Measurements from ENCODE around the gene BCKDHA. TPM values are rescaled to one million over a fixed set of nuclear protein-coding genes. Genes with fewer than 3 reads are reported as not detected.

The BCKDHA gene
- total RNA-seq, 1 experiment from 2014 or later: 33.6 TPM

- TF ChIP-seq, protein P1, sequence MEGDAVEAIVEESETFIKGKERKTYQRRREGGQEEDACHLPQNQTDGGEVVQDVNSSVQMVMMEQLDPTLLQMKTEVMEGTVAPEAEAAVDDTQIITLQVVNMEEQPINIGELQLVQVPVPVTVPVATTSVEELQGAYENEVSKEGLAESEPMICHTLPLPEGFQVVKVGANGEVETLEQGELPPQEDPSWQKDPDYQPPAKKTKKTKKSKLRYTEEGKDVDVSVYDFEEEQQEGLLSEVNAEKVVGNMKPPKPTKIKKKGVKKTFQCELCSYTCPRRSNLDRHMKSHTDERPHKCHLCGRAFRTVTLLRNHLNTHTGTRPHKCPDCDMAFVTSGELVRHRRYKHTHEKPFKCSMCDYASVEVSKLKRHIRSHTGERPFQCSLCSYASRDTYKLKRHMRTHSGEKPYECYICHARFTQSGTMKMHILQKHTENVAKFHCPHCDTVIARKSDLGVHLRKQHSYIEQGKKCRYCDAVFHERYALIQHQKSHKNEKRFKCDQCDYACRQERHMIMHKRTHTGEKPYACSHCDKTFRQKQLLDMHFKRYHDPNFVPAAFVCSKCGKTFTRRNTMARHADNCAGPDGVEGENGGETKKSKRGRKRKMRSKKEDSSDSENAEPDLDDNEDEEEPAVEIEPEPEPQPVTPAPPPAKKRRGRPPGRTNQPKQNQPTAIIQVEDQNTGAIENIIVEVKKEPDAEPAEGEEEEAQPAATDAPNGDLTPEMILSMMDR (IDR thresholded peaks at IDR 0.05; ENCODE audit: unreplicated experiment): peak; percentile 94
- DNase-seq (ENCODE audit: unreplicated experiment): peak; percentile 68
- intact Hi-C loops (cut with micrococcal nuclease): loop anchor here (1.0 kb wide), 4 partner anchors 88 to 146 kb away; no protein-coding TSS in a partner anchor
- Mint-ChIP-seq H3K27me3 (ENCODE audit: insufficient read depth, unreplicated experiment) (peaks cover 44% of the 10 kb centered on the region), H3K4me1 (ENCODE audit: insufficient read depth, unreplicated experiment) (no peaks in the 10 kb centered on the region), H3K4me3 (ENCODE audit: unreplicated experiment) (peak overlapping the region; percentile 35), H3K9me3 (ENCODE audit: unreplicated experiment) (no peaks in the 10 kb centered on the region), H3K27ac (ENCODE audit: low read depth, unreplicated experiment) (no peak overlapping the region), H3K36me3 (ENCODE audit: insufficient read depth, unreplicated experiment) (no peaks in the 10 kb centered on the region)
- ChIA-PET CTCF (interaction anchor here (0.5 to 14.6 kb wide), 38 partner anchors 9 to 335 kb away, joined by 3 to 315 read pairs (median 4); partner anchors contain the start of genes CEACAM21, CYP2F1 and DMAC2), POLR2A (interaction anchor here (2.6 kb wide), 2 partner anchors 9 to 121 kb away, joined by 7 to 8 read pairs; partner anchors contain the start of gene DMAC2)
- no TSS peak for BruUV-seq (replicated peaks)
Measured at GRCh38 chr19:41449079-41449864, 51.7 kb downstream of the BCKDHA start.

DNA sequence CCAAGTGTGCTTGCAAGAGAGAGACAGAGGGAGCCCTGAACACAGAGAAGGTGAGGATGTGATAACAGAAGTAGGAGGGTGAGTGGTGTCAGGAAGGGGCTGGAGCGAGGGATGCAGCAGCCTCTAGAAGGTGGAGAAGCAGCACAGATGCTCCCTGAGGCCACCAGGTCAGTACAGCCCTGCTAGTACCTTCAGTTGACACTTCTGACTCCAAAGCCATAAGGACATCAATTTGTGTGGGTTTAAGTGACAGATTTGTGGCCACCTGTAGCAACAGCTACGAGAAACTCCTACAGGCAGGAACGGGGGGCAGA lies 52.2 kb downstream of the BCKDHA start:
- Mint-ChIP-seq H3K9me3 (ENCODE audit: unreplicated experiment) (no peaks in the 10 kb centered on the region), H3K27ac (ENCODE audit: low read depth, unreplicated experiment) (no peak overlapping the region), H3K36me3 (ENCODE audit: insufficient read depth, unreplicated experiment) (no peaks in the 10 kb centered on the region), H3K4me3 (ENCODE audit: unreplicated experiment) (no peak overlapping the region), H3K27me3 (ENCODE audit: insufficient read depth, unreplicated experiment) (peaks cover 45% of the 10 kb centered on the region), H3K4me1 (ENCODE audit: insufficient read depth, unreplicated experiment) (no peaks in the 10 kb centered on the region)
- POLR2A ChIA-PET: interaction anchor here (2.6 kb wide), 2 partner anchors 10 to 120 kb away, joined by 7 to 8 read pairs; partner anchors contain the start of gene DMAC2
- DNase-seq (ENCODE audit: unreplicated experiment): no peak
- intact Hi-C loops (cut with micrococcal nuclease): loop anchor here (1.0 kb wide), 4 partner anchors 87 to 145 kb away; no protein-coding TSS in a partner anchor
- no TSS peak for BruUV-seq (replicated peaks)
- TF ChIP-seq, protein P1 (IDR thresholded peaks at IDR 0.05; ENCODE audit: unreplicated experiment): no peak
- CTCF ChIA-PET: interaction anchor here (0.5 to 14.6 kb wide), 21 partner anchors 9 to 537 kb away, joined by 3 to 315 read pairs (median 4); partner anchors contain the start of gene DMAC2

GRCh38 chr19:41452584-41453275 lies 55.1 kb downstream of the BCKDHA start:
- Mint-ChIP-seq H3K27ac (ENCODE audit: low read depth, unreplicated experiment) (no peak overlapping the region), H3K4me3 (ENCODE audit: unreplicated experiment) (no peak overlapping the region), H3K9me3 (ENCODE audit: unreplicated experiment) (no peaks in the 10 kb centered on the region), H3K36me3 (ENCODE audit: insufficient read depth, unreplicated experiment) (no peaks in the 10 kb centered on the region), H3K4me1 (ENCODE audit: insufficient read depth, unreplicated experiment) (no peaks in the 10 kb centered on the region), H3K27me3 (ENCODE audit: insufficient read depth, unreplicated experiment) (peaks cover 71% of the 10 kb centered on the region)
- DNase-seq (ENCODE audit: unreplicated experiment): no peak
- intact Hi-C loops (cut with micrococcal nuclease): no loop called here
- TF ChIP-seq, protein P1 (IDR thresholded peaks at IDR 0.05; ENCODE audit: unreplicated experiment): no peak
- BruUV-seq (replicated peaks): no TSS peak
- CTCF ChIA-PET: interaction anchor here (0.6 to 14.6 kb wide), 6 partner anchors 94 to 309 kb away, joined by 3 to 315 read pairs (median 3); no protein-coding TSS in a partner anchor
- POLR2A ChIA-PET: no interaction called here

DNA sequence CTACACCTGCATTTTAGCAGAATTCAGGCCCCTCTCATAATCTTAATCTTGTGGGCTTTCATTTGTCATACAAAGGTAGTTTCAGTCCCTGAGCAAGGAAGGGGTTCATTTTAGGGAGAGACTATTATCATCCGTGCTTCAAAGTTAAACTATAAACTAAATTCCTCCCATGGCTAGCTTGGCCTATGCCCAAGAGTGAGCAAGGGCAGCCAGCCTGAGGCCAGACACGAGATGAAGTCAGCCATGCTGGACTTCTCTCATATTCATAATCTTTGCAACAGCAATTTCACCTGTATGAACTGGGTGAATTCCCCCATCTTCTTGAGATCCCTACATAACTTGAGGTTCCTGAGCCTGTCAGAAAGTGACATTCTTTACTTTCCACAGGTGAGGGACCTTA lies 58.3 kb downstream of the BCKDHA start:
- H3K27me3 Mint-ChIP-seq (ENCODE audit: insufficient read depth, unreplicated experiment): peaks cover 86% of the 10 kb centered on the region
- H3K9me3 Mint-ChIP-seq (ENCODE audit: unreplicated experiment): no peaks in the 10 kb centered on the region
- intact Hi-C loops (cut with micrococcal nuclease): no loop called here
- BruUV-seq (replicated peaks): no TSS peak
- no peaks in the 10 kb centered on the region for H3K4me1 Mint-ChIP-seq (ENCODE audit: insufficient read depth, unreplicated experiment)
- ChIA-PET CTCF (interaction anchor here (0.6 to 14.6 kb wide), 5 partner anchors 9 to 1938 kb away, joined by 3 to 315 read pairs (median 3); no protein-coding TSS in a partner anchor), POLR2A (no interaction called here)
- DNase-seq (ENCODE audit: unreplicated experiment): no peak
- TF ChIP-seq, protein P1 (IDR thresholded peaks at IDR 0.05; ENCODE audit: unreplicated experiment): no peak
- no peak overlapping the region for H3K4me3 Mint-ChIP-seq (ENCODE audit: unreplicated experiment)
- no peak overlapping the region for H3K27ac Mint-ChIP-seq (ENCODE audit: low read depth, unreplicated experiment)
- H3K36me3 Mint-ChIP-seq (ENCODE audit: insufficient read depth, unreplicated experiment): no peaks in the 10 kb centered on the region
